Stimulated activated CD4-positive, alpha-beta T cell treated with anti-CD3 and anti-CD28 coated beads, Interleukin-1b, Interleukin-23, amount 100 ng/mL, for 48 hours (primary cell): Measurements from ENCODE around the gene SLC35F6.
A peak's percentile ranks its signal among the peaks of the same experiment; 100 is the strongest.
"Not testable (repeated sequence)": the region's sequence is repeated elsewhere in the genome, so short reads cannot be mapped to it uniquely, and the experiment has no call there.

Experiments
- DNase-seq: peaks from one replicate; pipeline ENCODE4 v3.0.0-alpha.2; 2020

Gene SLC35F6

GRCh38 chr2:26758790-26759321, 5.2 kb upstream of the SLC35F6 start:
- no peak for DNase-seq

GRCh38 chr2:26759845-26760244, 4.2 kb upstream of the SLC35F6 start:
- no peak for DNase-seq

GRCh38 chr2:26760991-26761390, 3.1 kb upstream of the SLC35F6 start:
- DNase-seq: not testable (repeated sequence)

- DNase-seq: no peak
Observed at GRCh38 chr2:26763019-26763418, 1.1 kb upstream of the SLC35F6 start.

- no peak for DNase-seq
Observed at GRCh38 chr2:26764906-26765305, 822 bp downstream of the SLC35F6 start.

GRCh38 chr2:26765475-26766200, 1.6 kb downstream of the SLC35F6 start:
- no peak for DNase-seq

GRCh38 chr2:26767129-26767528, 3.0 kb downstream of the SLC35F6 start:
- no peak for DNase-seq

GRCh38 chr2:26767894-26768487, 3.9 kb downstream of the SLC35F6 start:
- DNase-seq: no peak

- no peak for DNase-seq
Observed at GRCh38 chr2:26768759-26769088, 4.6 kb downstream of the SLC35F6 start.

GRCh38 chr2:26769089-26769761, 5.1 kb downstream of the SLC35F6 start:
- DNase-seq: no peak

- peak; percentile 41 for DNase-seq
Observed at GRCh38 chr2:26770986-26771586, 7.0 kb downstream of the SLC35F6 start.

- DNase-seq: peak; percentile 37
Observed at GRCh38 chr2:26772064-26773001, 8.2 kb downstream of the SLC35F6 start.

GRCh38 chr2:26776195-26776800, 12.2 kb downstream of the SLC35F6 start:
- no peak for DNase-seq

- DNase-seq: no peak
Observed at GRCh38 chr2:26778098-26778497, 14.0 kb downstream of the SLC35F6 start.

- DNase-seq: no peak
Observed at GRCh38 chr2:26778507-26778906, 14.4 kb downstream of the SLC35F6 start.

- no peak for DNase-seq
Observed at GRCh38 chr2:26780203-26780760, 16.2 kb downstream of the SLC35F6 start.

GRCh38 chr2:26782876-26783704, 19.0 kb downstream of the SLC35F6 start:
- no peak for DNase-seq

- no peak for DNase-seq
Observed at GRCh38 chr2:26784570-26785234, 20.6 kb downstream of the SLC35F6 start.

- DNase-seq: peak; percentile 96
Observed at GRCh38 chr2:26785431-26786206, 21.5 kb downstream of the SLC35F6 start, which contains the start of gene CENPA. Gene CENPA, plus strand, starts transcription at chr2:26786056. Its CDS starts 141 bp downstream, at chr2:26786197.
